ENCODE data around the gene PIGK.

DNA sequence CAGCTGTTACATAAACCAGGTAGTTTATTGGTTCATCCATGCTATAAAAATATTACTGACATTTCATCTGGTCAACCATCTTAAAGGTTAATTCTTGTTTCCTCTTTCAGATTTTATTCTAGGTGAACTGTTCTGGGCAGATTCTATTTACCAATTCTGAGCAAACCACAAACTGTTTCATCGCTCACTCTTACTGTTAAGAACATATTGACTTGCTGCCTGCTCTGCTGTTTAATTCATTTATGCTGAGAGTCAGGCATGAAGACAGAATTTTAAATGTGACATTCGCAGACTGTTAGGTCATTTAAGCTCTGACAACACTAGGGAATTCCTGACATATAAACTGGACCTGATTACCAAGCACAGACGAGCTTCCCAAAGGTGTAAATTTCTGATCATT is 98.3 kb downstream of the PIGK start:
- TF ChIP-seq, protein P1, sequence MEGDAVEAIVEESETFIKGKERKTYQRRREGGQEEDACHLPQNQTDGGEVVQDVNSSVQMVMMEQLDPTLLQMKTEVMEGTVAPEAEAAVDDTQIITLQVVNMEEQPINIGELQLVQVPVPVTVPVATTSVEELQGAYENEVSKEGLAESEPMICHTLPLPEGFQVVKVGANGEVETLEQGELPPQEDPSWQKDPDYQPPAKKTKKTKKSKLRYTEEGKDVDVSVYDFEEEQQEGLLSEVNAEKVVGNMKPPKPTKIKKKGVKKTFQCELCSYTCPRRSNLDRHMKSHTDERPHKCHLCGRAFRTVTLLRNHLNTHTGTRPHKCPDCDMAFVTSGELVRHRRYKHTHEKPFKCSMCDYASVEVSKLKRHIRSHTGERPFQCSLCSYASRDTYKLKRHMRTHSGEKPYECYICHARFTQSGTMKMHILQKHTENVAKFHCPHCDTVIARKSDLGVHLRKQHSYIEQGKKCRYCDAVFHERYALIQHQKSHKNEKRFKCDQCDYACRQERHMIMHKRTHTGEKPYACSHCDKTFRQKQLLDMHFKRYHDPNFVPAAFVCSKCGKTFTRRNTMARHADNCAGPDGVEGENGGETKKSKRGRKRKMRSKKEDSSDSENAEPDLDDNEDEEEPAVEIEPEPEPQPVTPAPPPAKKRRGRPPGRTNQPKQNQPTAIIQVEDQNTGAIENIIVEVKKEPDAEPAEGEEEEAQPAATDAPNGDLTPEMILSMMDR (IDR thresholded peaks at IDR 0.05) = no peak
- no peak for TF ChIP-seq POLR2A (IDR thresholded peaks at IDR 0.05)

Measured in heart left ventricle (tissue), 13 donors.